ENCODE data around the gene TXNDC12. TPM values are rescaled to one million over a fixed set of nuclear protein-coding genes. Genes with fewer than 3 reads are reported as not detected.
"Not testable (repeated sequence)": the region's sequence is repeated elsewhere in the genome, so short reads cannot be mapped to it uniquely, and the experiment has no call there.

Gene TXNDC12
- total RNA-seq: 36.4 TPM
- long read RNA-seq, transcript TXNDC12-201 (7 exons, 2,396 nt): major isoform, 193 of 198 reads
- long read RNA-seq, partial matches to known transcripts: 2 of 198 reads
- long read RNA-seq, other reads (novel, unspliced or antisense): 3 of 198 reads

GRCh38 chr1:52055066-52055865, at the start of gene TXNDC12:
TXNDC12 (minus strand) TSS chr1:52055191; CDS start chr1:52055096, 95 bp downstream.
- DNase-seq (ENCODE audit: low spot score): peak; percentile 90

DNA sequence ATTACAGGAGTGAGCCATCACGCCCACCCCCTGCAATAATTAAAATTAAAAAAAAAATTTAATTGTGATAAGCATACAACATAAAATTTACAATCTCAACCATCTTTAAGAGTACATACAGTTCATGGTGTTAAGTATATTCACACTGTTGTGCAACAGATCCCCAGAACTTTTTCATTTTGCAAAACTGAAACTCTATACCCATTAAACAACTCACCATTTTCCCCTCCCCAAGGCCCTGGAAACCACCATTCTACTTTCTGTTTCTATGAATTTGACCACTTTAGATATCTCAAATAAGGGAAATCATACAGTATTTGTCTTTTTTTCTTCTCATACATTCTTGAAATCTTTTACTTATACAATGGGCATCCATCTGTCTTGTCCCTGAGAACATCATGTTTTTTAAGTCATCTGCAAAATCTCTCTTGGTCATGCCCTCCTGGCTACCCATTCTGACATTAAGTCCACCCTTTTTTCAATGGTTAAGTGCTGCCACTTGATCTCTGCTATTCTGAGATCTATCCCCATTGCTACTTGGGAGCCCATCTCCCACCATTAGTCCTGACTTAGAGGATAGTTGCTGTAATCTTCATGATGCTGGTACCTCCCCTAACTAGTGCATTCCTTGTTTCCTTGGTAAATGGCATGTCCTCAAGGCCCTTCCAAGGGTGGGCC, 47.5 kb upstream of the TXNDC12 start:
- no peak for DNase-seq (ENCODE audit: low spot score)

DNA sequence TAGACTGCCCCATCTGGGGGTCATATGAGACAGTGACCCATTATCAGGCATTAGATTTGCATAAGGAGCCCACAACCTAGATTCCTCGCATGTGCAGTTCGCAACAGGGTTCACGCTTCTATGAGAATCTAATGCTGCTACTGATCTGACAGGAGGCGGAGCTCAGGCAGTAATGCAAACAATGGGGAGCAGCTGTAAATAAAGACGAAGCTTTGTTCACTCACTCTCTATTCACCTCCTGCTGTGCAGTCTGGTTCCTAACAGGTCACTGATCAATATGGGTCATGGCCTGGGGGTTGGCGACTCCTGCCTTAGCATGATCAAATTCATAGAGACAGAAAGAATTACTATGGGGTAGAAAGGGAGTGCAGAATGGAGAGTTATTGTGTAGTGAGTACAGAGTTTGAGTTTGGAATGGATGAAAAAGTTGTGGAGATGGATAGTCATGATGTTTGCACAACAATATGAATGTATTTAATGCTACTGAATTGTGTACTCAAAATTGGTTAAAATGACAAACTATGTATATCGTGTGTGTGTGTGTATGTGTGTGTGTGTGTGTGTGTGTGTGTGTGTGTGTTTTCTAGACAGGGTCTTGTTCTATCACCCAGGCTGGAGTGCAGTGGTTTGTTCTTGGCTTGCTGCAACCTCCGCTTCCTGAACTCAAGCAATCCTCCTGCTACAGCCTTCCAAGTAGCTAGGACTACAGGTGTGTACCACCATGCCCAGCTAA, 43.3 kb upstream of the TXNDC12 start:
- DNase-seq (ENCODE audit: low spot score): no peak

- no peak for DNase-seq (ENCODE audit: low spot score)
Measured at GRCh38 chr1:52096216-52096615, 41.2 kb upstream of the TXNDC12 start.

DNA sequence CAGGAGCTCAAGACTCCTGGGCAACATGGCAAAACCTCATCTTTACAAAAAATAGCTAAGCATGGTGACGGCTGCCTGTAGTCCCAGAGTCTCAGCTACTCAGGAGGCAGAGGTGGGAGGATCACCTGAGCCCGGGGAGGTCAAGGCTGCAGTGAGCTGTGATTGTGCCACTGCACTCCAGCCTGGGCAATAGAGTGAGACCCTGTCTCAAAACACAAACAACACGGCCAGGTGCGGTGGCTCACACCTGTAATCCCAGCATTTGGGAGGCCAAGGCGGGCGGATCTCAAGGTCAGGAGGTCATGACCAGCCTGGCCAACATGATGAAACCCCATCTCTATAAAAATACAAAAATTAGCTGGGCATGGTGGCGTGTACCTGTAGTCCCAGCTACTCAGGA, 39.3 kb upstream of the TXNDC12 start:
- not testable (repeated sequence) for DNase-seq (ENCODE audit: low spot score)

GRCh38 chr1:52087892-52088291, 32.9 kb upstream of the TXNDC12 start:
- DNase-seq (ENCODE audit: low spot score): not testable (repeated sequence)

DNA sequence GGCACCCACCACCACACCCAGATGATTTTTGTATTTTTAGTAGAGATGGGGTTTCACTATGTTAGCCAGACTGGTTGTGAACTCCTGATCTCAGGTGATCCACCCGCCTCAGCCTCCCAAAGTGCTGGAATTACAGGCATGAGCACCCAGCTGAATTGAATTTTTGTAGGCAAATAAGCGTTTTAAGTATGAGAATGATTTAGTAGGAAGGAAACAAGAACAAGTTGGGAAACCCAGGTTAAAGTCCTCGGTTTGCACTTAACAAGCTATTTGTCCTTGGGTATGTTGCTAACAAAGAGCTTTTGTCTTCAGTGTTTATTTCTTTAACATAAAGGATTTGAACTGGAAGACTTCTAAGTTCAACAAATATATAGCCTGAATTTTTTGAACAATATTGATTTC, 25.0 kb upstream of the TXNDC12 start:
- DNase-seq (ENCODE audit: low spot score): no peak

DNA sequence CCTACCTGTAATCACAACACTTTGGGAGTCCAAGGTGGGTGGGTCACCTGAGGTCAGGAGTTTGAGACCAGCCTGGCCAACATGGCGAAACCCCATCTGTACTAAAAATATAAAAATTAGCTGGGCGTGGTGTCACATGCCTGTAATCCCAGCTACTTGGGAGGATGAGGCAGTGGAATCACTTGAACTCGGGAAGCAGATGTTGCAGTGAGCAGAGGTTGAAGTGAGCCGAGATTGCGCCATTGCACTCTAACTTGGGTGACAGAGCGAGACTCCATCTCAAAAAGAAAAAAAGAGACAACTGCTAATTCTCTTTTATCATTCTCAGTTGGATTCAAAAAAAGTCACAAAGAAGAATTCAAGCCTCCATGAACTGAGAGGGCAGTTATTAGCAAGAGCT, 22.3 kb upstream of the TXNDC12 start:
- not testable (repeated sequence) for DNase-seq (ENCODE audit: low spot score)

DNA sequence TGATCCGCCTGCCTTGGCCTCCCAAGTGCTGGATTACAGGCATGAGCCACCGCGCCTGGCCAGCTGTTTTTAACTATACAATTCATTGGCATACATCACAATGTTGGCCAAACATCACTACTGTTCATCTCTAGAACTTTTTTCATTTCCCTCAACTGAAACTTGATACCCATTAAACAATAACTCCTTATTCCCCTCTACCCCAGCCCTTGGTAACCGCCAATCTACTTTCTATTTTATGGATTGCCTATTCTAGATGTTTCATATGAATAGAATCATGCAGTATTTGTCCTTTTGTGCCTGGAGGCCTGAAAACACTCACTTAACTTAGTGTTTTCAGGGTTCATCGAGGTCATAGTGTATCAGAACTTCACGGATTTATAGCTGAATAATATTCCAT, 17.3 kb upstream of the TXNDC12 start:
- no peak for DNase-seq (ENCODE audit: low spot score)

DNA sequence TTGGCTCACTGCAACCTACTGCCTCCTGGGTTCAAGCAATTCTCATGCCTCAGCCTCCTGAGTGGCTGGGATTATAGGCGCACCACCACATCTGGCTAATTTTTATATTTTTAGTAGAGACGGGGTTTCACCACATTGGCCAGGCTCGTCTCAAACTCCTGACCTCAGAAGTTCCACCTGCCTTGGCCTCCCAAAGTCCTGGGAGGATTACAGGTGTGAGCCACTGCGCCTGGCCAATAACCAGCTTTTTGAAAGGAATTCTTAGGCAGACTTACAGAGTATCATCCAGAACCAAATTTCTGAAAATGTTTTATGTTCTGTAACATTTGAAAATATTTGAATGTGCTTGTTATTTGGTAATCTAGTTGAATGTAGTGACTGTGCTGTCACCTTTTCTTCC, 15.7 kb upstream of the TXNDC12 start:
- no peak for DNase-seq (ENCODE audit: low spot score)

DNA sequence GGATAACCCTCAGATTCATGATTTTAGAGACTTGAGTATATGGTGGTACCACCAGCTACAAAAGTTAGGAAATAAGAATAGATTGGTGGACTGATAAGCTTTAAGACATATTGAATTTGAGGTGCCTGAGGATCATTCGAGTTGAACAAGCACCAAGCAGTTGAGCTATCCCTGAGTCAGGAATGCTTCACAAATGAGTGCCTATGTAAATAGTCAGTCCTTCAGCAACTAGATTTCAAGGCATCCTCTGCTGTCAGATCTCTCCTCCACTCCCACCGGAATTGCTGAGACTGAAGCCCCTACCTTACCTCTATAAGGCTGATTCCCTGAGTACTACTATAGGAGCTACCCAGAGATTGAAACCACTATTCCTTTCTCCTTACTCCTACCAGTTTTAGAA, 8.2 kb upstream of the TXNDC12 start:
- no peak for DNase-seq (ENCODE audit: low spot score)

DNA sequence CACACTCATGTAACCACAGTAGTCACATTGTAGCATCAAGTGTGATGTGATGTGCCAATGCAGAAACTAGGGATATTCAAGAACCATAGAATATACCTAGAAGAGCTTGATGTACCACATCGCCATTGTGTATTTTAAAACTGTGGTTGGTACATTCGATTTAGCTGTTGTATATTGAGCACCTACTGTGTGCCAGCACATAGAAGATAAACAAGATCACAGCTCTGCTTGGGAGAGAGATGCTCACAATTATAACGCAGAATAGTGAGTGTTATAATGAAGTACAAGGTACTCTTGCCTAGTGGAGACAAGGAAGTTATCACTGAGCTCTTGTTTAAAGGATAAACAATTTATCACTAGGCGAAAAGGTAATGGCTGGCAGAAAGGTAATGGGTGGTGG, 5.8 kb upstream of the TXNDC12 start:
- no peak for DNase-seq (ENCODE audit: low spot score)

GRCh38 chr1:52059888-52060287, 4.9 kb upstream of the TXNDC12 start:
- DNase-seq (ENCODE audit: low spot score): no peak

GRCh38 chr1:52059321-52059720, 4.3 kb upstream of the TXNDC12 start:
- no peak for DNase-seq (ENCODE audit: low spot score)

DNA sequence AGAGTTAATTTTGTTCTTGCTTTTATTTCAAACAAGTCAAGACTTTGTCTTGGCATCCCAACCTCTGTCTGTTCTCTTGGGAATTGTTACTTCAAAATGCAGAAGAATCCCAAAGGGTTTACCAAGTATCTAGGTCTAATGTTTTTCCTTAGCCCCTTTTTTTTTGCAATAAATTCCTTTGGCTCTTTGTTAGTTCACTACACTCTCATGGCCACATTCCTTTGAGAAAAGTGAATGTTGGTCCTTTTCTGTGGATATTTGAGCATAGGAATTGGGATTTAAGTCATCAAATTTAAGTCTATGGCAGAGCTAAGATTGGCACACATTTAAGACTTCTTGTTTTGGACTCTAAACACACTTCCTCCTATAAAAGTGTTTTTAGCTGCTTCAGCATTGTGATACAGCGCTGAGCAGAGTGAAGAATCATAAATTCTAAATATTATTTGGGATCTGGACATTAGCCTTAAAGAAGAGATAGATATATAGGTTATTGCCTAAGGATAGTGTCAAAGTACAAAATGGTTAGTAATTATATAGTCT, 3.0 kb upstream of the TXNDC12 start:
- no peak for DNase-seq (ENCODE audit: low spot score)

DNA sequence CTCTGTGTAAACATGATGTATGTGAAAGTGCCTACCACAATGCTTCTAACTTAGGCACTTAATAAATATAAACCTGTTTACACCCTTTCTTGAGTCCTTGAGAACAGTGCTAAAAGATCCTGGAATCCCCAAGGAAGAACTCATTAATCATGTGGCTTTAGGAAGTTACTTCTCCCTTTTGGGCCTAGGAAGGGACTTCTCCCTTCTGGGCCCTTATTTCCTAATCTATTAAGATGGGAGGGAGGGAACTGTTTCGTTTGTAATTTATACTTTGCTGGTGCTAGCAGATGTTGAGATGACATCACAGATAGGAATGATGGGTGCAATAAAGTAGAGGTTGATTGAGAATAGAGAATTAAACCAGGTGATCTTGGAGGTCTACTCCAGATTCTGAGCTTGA, 2.3 kb upstream of the TXNDC12 start:
- no peak for DNase-seq (ENCODE audit: low spot score)

GRCh38 chr1:52056937-52057231, 1.9 kb upstream of the TXNDC12 start:
- no peak for DNase-seq (ENCODE audit: low spot score)

DNA sequence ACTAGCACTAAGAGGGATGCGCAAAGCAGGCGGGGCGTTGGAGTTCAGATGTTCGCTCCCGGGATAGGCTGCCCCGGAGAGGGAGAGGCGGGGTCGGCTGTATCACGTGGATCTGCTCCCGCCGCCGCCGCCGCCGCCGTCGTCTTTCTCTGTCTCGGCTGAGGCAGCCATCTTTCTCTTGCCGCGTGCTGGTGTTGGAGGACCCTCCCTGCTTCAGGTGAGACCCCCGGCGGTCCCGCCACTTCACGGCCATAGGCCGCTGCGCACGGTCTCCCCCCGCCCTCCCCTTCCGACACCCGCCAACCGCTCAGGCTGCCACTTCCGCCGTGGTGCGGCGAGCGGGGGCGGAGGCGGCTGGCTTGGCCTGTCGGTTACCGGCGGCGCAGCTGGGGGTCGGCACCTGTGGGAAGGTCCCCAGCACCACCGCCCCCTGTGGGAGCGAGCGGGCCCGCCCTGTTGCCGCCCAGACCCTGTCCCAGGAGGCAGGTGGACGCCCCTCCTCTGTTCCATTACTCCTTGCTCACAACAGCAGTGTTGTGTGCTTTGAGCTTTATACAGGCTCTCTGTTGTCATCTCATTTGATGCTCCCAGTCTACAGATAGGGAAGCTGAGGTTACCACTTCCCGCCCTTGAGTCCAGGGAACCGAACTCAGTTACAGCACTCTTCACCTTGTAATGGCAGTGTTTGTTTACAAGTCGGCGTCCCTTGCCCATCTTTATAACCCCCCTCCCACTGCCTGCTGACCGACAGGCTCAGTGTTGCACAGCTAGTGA, 1.4 kb upstream of the TXNDC12 start, which contains the start of gene BTF3L4:
TSS of gene BTF3L4 (plus strand) at position 133 of the 774 bp plus-strand sequence. CDS start 3,553 bp downstream, outside the sequence.
- DNase-seq (ENCODE audit: low spot score): peak; percentile 96

DNA sequence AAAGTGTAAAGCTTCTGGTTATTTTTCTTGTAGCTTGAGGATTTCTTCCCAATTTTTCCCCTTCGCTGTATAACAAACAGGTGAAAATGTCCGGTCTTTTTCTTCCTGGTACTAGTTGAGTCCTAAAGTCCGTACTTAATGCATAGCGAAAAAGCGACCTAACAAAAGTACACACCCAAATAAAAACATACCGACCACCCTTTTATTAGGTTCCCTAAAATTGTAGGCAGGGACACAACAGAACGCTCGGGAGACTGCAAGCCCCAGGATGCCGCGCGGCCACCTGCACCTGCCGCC, 823 bp upstream of the TXNDC12 start:
- DNase-seq (ENCODE audit: low spot score): no peak

DNA sequence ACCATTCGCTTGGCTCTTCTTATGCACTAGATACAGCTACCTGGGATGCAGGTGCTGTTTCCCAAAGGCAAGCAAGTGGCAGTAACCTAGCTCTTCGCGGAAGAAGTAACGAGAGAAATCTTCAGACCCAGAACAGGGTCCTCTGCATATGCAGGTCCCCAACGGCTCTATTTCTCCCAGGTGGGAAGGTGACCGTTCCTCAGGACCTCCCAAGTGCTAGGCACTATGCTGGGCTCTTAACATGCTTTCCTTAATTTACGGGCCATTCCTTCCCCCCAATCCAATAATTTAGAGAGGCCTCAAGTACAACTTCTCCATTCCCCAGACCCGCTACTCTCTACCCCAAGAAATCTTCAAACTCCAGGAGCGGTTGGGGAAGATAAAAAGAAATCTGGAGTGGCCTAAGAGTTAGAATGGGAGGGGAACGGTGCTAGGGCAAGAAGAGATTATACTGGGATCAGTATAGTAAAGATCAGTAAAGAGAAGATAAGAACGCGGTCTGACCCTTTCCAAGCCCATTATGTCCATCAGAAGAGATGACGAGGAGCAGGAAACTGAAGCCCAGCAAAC, 410 bp downstream of the TXNDC12 start:
- DNase-seq (ENCODE audit: low spot score): no peak

- DNase-seq (ENCODE audit: low spot score): no peak
Measured at GRCh38 chr1:52053862-52054261, 1.1 kb downstream of the TXNDC12 start.

All from mesenteric fat pad (tissue), 1 donor.